Lower leg skin (tissue), 3 donors: ENCODE measurements around the gene PRL.

Experiments used
- CTCF ChIP-seq, 3 donors: fragments of 450-650 bp; IDR thresholded peaks; one replicate each; pipeline ENCODE4 v1.5.1; 2016; ENCODE audit warnings: antibody characterized with exemption in 3 of 3, mild to moderate bottlenecking in 3 of 3, moderate library complexity in 2 of 3
- POLR2A ChIP-seq, 2 donors: fragments of 450-650 bp; IDR thresholded peaks; one replicate each; pipeline ENCODE4 v1.6.1; 2016 to 2017; ENCODE audit warnings: antibody characterized with exemption in 2 of 2, mild to moderate bottlenecking in 1 of 2, moderate library complexity in 1 of 2

GRCh38 chr6:22327881-22328280 is 31.0 kb upstream of the PRL start:
- TF ChIP-seq CTCF (IDR thresholded peaks at IDR 0.05) (no peak), POLR2A (IDR thresholded peaks at IDR 0.05) (no peak)
